ENCODE data around the gene B4GALT2. TPM values are rescaled to one million over a fixed set of nuclear protein-coding genes. Genes with fewer than 3 reads are reported as not detected.

Gene B4GALT2
- total and polyA plus RNA-seq, 2 of the 8 experiments (the other 6 are each of a cell fraction or from before 2014, with no cell fraction given): 56.5 to 121 TPM

DNA sequence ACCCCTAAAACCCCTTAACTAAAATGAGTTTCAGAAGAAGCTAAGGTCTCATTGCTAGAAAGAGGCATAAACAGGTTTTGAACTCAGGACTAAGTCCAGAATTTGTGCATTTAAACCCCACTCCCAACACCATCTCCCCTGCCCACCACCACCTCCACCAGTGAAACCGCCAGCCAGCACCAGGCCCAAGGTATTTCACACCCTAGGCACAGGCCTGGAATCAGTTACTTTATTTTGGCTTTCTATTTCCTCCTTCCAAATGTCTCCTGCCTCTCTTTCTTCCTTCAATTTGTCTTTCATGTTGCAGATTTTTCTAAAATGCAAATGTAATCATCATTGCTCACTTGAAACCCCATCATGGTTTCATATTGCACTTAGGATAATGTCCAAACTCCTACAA, 34.1 kb upstream of the B4GALT2 start:
- 89% methylated on average over 1 of the region's 1 CpG; no CpG with 5 or more reads in 1 of the 2 experiments for WGBS, 2 experiments (ENCODE audit: extremely low coverage in 1 of 2, insufficient coverage in 1 of 2, insufficient read length in 1 of 2, insufficient replicate concordance in 2 of 2, low coverage in 1 of 2, low lambda C conversion rate in 2 of 2, missing lambda C conversion rate in 1 of 2)
- Histone ChIP-seq H3K36me3 (ENCODE audit: control insufficient read depth in 2 of 4, insufficient read depth in 4 of 4, low read length in 3 of 4) (no peaks in the 10 kb centered on the region; a peak in 1 of 8 replicates), H3K27ac (ENCODE audit: low read depth, low read length) (no peak overlapping the region), H3K79me2 (ENCODE audit: control insufficient read depth in 1 of 2, insufficient read depth in 2 of 2, low read length in 2 of 2) (no peaks in the 10 kb centered on the region), H3K14ac (ENCODE audit: insufficient read length) (no peak overlapping the region), H3K18ac (ENCODE audit: extremely low read depth, low read length) (no peak overlapping the region), H2AK5ac (ENCODE audit: low read depth, low read length) (no peak overlapping the region), H3K4ac (replicated peaks; ENCODE audit: insufficient read length, low read depth, low read length) (no peak overlapping the region), H3K4me1 (replicated peaks in 1 of 4; ENCODE audit: control insufficient read depth in 3 of 4, insufficient read depth in 4 of 4, low read length in 3 of 4) (peaks cover 0 to 17% (median 4%) of the 10 kb centered on the region in 4 experiments; a peak in 5 of 7 replicates), H3K79me1 (ENCODE audit: low read depth, low read length) (peaks cover 3% of the 10 kb centered on the region; the same call in 1 of the 2 replicates), H2BK120ac (replicated peaks; ENCODE audit: low read depth, low read length) (no peak overlapping the region), H3K4me2 (ENCODE audit: insufficient read depth in 1 of 2, low read depth in 2 of 2, low read length in 2 of 2) (no peak overlapping the region), H3K9ac (replicated peaks in 1 of 4; ENCODE audit: extremely low read depth in 1 of 4, low read depth in 3 of 4, low read length in 3 of 4) (no peak overlapping the region), H4K20me1 (replicated peaks in 1 of 2; ENCODE audit: control insufficient read depth in 1 of 2, insufficient read depth in 2 of 2, low read length in 2 of 2) (no peaks in the 10 kb centered on the region), H3K23ac (ENCODE audit: insufficient read length) (no peak overlapping the region), H3K23me2 (ENCODE audit: low read depth, low read length) (peaks cover 3% of the 10 kb centered on the region; the same call in 1 of the 2 replicates), H2AFZ (ENCODE audit: low read length) (no peak overlapping the region), H2BK15ac (ENCODE audit: low read length) (no peak overlapping the region), H2BK20ac (ENCODE audit: low read length) (no peak overlapping the region), H3K4me3 (ENCODE audit: extremely low read depth in 1 of 4, insufficient read depth in 2 of 4, low read depth in 3 of 4, low read length in 4 of 4) (no peak overlapping the region), H4K8ac (ENCODE audit: extremely low read depth, insufficient read depth, low read length) (no peak overlapping the region), H3K9me3 (ENCODE audit: insufficient read depth in 2 of 2, low read depth in 1 of 2, low read length in 1 of 2) (no peaks in the 10 kb centered on the region), H2BK5ac (ENCODE audit: low read depth, low read length) (no peak overlapping the region), H3K27me3 (replicated peaks in 1 of 4; ENCODE audit: control insufficient read depth in 3 of 4, extremely low read depth in 1 of 4, insufficient read depth in 3 of 4, low read length in 3 of 4) (no peaks in the 10 kb centered on the region; a peak in 1 of 7 replicates), H3K56ac (replicated peaks; ENCODE audit: insufficient read length, low read depth, low read length) (no peak overlapping the region), H4K91ac (replicated peaks; ENCODE audit: insufficient read length, low read length) (no peak overlapping the region), H2BK12ac (ENCODE audit: low read depth, low read length) (no peak overlapping the region), H4K5ac (ENCODE audit: insufficient read length, low read depth, low read length) (no peak overlapping the region)
- no peak for TF ChIP-seq POU5F1 (IDR thresholded peaks at IDR 0.05; ENCODE audit: low read depth, low read length)
- no peak for TF ChIP-seq RXRA (IDR thresholded peaks at IDR 0.05; ENCODE audit: insufficient read depth, low read depth, low read length)
- no peak for TF ChIP-seq TEAD4 (IDR thresholded peaks at IDR 0.05; ENCODE audit: low read depth, low read length)
- TF ChIP-seq SP1 (IDR thresholded peaks at IDR 0.05; ENCODE audit: low read depth, low read length): no peak
- TF ChIP-seq RAD21 (IDR thresholded peaks at IDR 0.05 in 1 of 2, conservative IDR thresholded peaks at IDR 0.05 in 1 of 2; ENCODE audit: low read depth in 2 of 2, low read length in 2 of 2): no peak
- no peak for TF ChIP-seq RFX5 (IDR thresholded peaks at IDR 0.05; ENCODE audit: borderline replicate concordance, low read depth, low read length)
- FAIRE-seq (no peak), DNase-seq (ENCODE audit: low read depth in 1 of 2, low spot score in 2 of 2) (no peak)
- POLR2A ChIA-PET (ENCODE audit: partially characterized antibody): interaction anchor here (0.9 to 6.8 kb wide), 5 partner anchors 10 to 181 kb away, joined by 3 to 29 read pairs (median 8); partner anchors contain the start of genes DPH2 and SLC6A9
- CTCF ChIA-PET (ENCODE audit: partially characterized antibody): interaction anchor here (8.7 to 10.8 kb wide), 3 partner anchors 10 to 178 kb away, joined by 79 to 151 read pairs (median 112); partner anchors contain the start of genes ARTN and DPH2

Measured in H1 (cell line).